HepG2 (cell line): Measurements from ENCODE around the gene MEGF6. TPM values are rescaled to one million over a fixed set of nuclear protein-coding genes. Genes with fewer than 3 reads are reported as not detected.

Experiments
- ATAC-seq: fragments of 200-7000 bp; cut with Tn5 transposase; 3 replicates; pipeline ENCODE4 v1.9.1; 2020; ENCODE audit warnings: mild to moderate bottlenecking, moderate library complexity
- BruUV-seq: library from RNA; stranded (reverse); fragments of 400-500 nt; replicated peaks from 2 replicates; lab custom pipeline; 2021; lab: Mats Ljungman, UMichigan
- CTCF ChIA-PET: fragments of 300-600 bp; formaldehyde crosslinking; extraction: SDS; loops from one replicate; lab custom pipeline; 2021; ENCODE audit warnings: low total read pairs, inconsistent platforms, low intra/inter-chr PET ratio; lab: Yijun Ruan, JAX
- POLR2A ChIA-PET: fragments of 350-600 bp; sonication (Branson Sonifier 250); formaldehyde crosslinking; loops from one replicate; lab custom pipeline; 2020; ENCODE audit warnings: antibody characterized with exemption, inconsistent platforms; lab: Yijun Ruan, JAX
- DNase-seq: peaks from one replicate; pipeline ENCODE4 v3.0.0-alpha.2; 2015; ENCODE audit warnings: low spot score
- FAIRE-seq: peaks from 3 replicates; lab custom pipeline; 2011; peaks lifted over from hg19 to GRCh38; lab: Jason Lieb, UNC
- H2AFZ ChIP-seq: one replicate; pipeline ENCODE4 v1.6.1; 2011; ENCODE audit warnings: low read length, inconsistent platforms
- H3K27ac ChIP-seq: fragments of 300-600 bp; 3 replicates; pipeline ENCODE4 v1.8.0; 2011; ENCODE audit warnings: mixed run types, mild to moderate bottlenecking, mixed read lengths, low read length, inconsistent platforms; ENCODE audit not compliant: insufficient read depth; ENCODE audit errors: extremely low read length
- H3K27me3 ChIP-seq, 2 experiments: fragments of 200-600 bp in 1 of 2; 2 replicates in 1 of 2; 3 replicates in 1 of 2; pipeline versions ENCODE4 v1.6.0 to v1.8.0; 2011; ENCODE audit warnings: low read length in 2 of 2, mild to moderate bottlenecking in 2 of 2, moderate library complexity in 2 of 2, inconsistent platforms in 1 of 2; ENCODE audit not compliant: insufficient read depth in 2 of 2, control insufficient read depth in 1 of 2
- H3K36me3 ChIP-seq, 2 experiments: fragments of 200-600 bp in 1 of 2; replicated peaks in 1 of 2; 2 replicates in 1 of 2; 3 replicates in 1 of 2; pipeline versions ENCODE4 v1.5.1 to v1.8.0; 2011; ENCODE audit warnings: low read length in 2 of 2, inconsistent platforms in 1 of 2; ENCODE audit not compliant: insufficient read depth in 2 of 2, control insufficient read depth in 1 of 2
- H3K4me1 ChIP-seq: 2 replicates; pipeline ENCODE4 v1.5.1; 2012; ENCODE audit warnings: low read length, inconsistent platforms; ENCODE audit not compliant: insufficient read depth
- H3K4me2 ChIP-seq: 2 replicates; pipeline ENCODE4 v1.6.0; 2011; ENCODE audit warnings: low read depth, low read length, inconsistent platforms
- H3K4me3 ChIP-seq, 3 experiments: fragments of 200-600 bp in 1 of 3; sonication (generic), shearing (Covaris generic) in 1 of 3; replicated peaks in 1 of 3; 2 replicates each; pipeline ENCODE4 v1.5.1; 2011 to 2016; ENCODE audit warnings: low read length in 3 of 3, inconsistent platforms in 2 of 3, low read depth in 2 of 3, mild to moderate bottlenecking in 2 of 3, control low read depth in 1 of 3, mixed read lengths in 1 of 3; ENCODE audit not compliant: insufficient read depth in 1 of 3
- H3K79me2 ChIP-seq: one replicate; pipeline ENCODE4 v1.6.1; 2011; ENCODE audit warnings: low read length, inconsistent platforms; ENCODE audit not compliant: insufficient read depth
- H3K9ac ChIP-seq: 2 replicates; pipeline ENCODE4 v1.6.0; 2011; ENCODE audit warnings: mild to moderate bottlenecking, low read depth, low read length, inconsistent platforms; ENCODE audit not compliant: insufficient read depth
- H3K9me3 ChIP-seq: 2 replicates; pipeline ENCODE4 v1.5.1; 2012; ENCODE audit warnings: mild to moderate bottlenecking, low read length
- H4K20me1 ChIP-seq: 2 replicates; pipeline ENCODE4 v1.6.0; 2011; ENCODE audit warnings: inconsistent platforms, mild to moderate bottlenecking, low read length, moderate library complexity; ENCODE audit not compliant: insufficient read depth
- CENPT ChIP-seq: sonication (generic); formaldehyde crosslinking; IDR thresholded peaks from 2 replicates; pipeline ENCODE4 v1.8.0; 2022; ENCODE audit warnings: low read depth, mild to moderate bottlenecking, moderate library complexity, missing genetic modification reagents
- HDAC2 ChIP-seq: sonication (generic); formaldehyde crosslinking; IDR thresholded peaks from 2 replicates; pipeline ENCODE4 v1.4.0; 2020; ENCODE audit warnings: missing genetic modification reagents
- HNRNPL ChIP-seq: fragments of 200-400 bp; formaldehyde crosslinking; IDR thresholded peaks from 2 replicates; pipeline ENCODE4 v1.6.1; 2017; ENCODE audit warnings: mild to moderate bottlenecking, low read depth, low read length
- HOXA9 ChIP-seq: sonication (generic); formaldehyde crosslinking; IDR thresholded peaks from 2 replicates; pipeline ENCODE4 v1.8.1; 2022; ENCODE audit warnings: missing genetic modification reagents, mild to moderate bottlenecking, moderate library complexity, borderline replicate concordance
- RBFOX2 ChIP-seq: fragments of 200-400 bp; formaldehyde crosslinking; IDR thresholded peaks from 2 replicates; pipeline ENCODE4 v1.6.1; 2017; ENCODE audit warnings: low read depth, mild to moderate bottlenecking, low read length
- SIN3B ChIP-seq: fragments of 150-350 bp; IDR thresholded peaks from 2 replicates; pipeline ENCODE4 v1.6.1; 2014; ENCODE audit warnings: low read length
- SP2 ChIP-seq: sonication (generic); formaldehyde crosslinking; IDR thresholded peaks from 2 replicates; pipeline ENCODE4 v1.5.1; 2020; ENCODE audit warnings: mild to moderate bottlenecking, missing genetic modification reagents
- ZBTB39 ChIP-seq: sonication (generic); formaldehyde crosslinking; IDR thresholded peaks from 2 replicates; pipeline ENCODE4 v1.5.0; 2020; ENCODE audit warnings: missing genetic modification reagents
- ZFP41 ChIP-seq: sonication (generic); formaldehyde crosslinking; IDR thresholded peaks from 2 replicates; pipeline ENCODE4 v1.4.0; 2020; ENCODE audit warnings: mild to moderate bottlenecking, missing genetic modification reagents, borderline replicate concordance
- ZIK1 ChIP-seq: sonication (generic); formaldehyde crosslinking; IDR thresholded peaks from 2 replicates; pipeline ENCODE4 v1.5.0; 2020; ENCODE audit warnings: mild to moderate bottlenecking, low read depth, missing genetic modification reagents, borderline replicate concordance
- ZNF776 ChIP-seq: sonication (generic); formaldehyde crosslinking; IDR thresholded peaks from 2 replicates; pipeline ENCODE4 v1.4.0; 2020; ENCODE audit warnings: mild to moderate bottlenecking, missing genetic modification reagents
- ZSCAN21 ChIP-seq: sonication (generic); formaldehyde crosslinking; IDR thresholded peaks from 2 replicates; pipeline ENCODE4 v1.8.0; 2022; ENCODE audit warnings: mild to moderate bottlenecking, missing genetic modification reagents, moderate library complexity, borderline replicate concordance
- WGBS: methylation state at CpG from one replicate; pipeline ENCODE4 v1.1.6; 2017; ENCODE audit warnings: low lambda C conversion rate; 5-methylcytosine and 5-hydroxymethylcytosine counted together
- in situ Hi-C: cut with HindIII; loops from 2 replicates; pipeline ENCODE4 v1.10.0; 2017; ENCODE audit warnings: low pct_unique_long_range_greater_than_20kb; ENCODE audit not compliant: extremely low pct_ligation_motif_present
- intact Hi-C: fragments of 100-400 bp; cut with micrococcal nuclease; formaldehyde crosslinking; loops from one replicate; pipeline ENCODE4 v1.10.0; 2022; ENCODE audit not compliant: unreplicated experiment
- polyA plus RNA-seq, 8 experiments: library from polyadenylated mRNA; depleted of rRNA in 3 of 8; stranded (reverse) in 7 of 8; unstranded in 1 of 8; fragments of >200 nt; fragmentation: Illumina TruSeq in 4 of 8; extraction: Trizol in 4 of 8; gene quantifications; 2 replicates each; pipeline versions ENCODE4 v1.2.1 to v1.2.3, GENCODE V29; 2011 to 2016; ENCODE audit warnings: low read depth in 4 of 8, missing spikeins in 1 of 8, mixed read lengths in 1 of 8; ENCODE audit not compliant: insufficient read depth in 1 of 8
- total RNA-seq, 5 experiments: library from RNA; depleted of rRNA; stranded (reverse); fragments of >200 nt; fragmentation: Illumina TruSeq; extraction: Trizol; gene quantifications; 2 replicates each; pipeline ENCODE4 v1.2.3, GENCODE V29; 2016; ENCODE audit warnings: low read depth in 1 of 5
- TF ChIP-seq, protein P1 (sequence below): sonication (generic); formaldehyde crosslinking; IDR thresholded peaks from 2 replicates; pipeline ENCODE4 v1.4.0; 2020; ENCODE audit warnings: mild to moderate bottlenecking, missing genetic modification reagents

MEGF6 gene
- total and polyA plus RNA-seq, 2 of the 13 experiments (the other 11 are each of a cell fraction or from before 2014, with no cell fraction given), result 1.9 TPM

DNA sequence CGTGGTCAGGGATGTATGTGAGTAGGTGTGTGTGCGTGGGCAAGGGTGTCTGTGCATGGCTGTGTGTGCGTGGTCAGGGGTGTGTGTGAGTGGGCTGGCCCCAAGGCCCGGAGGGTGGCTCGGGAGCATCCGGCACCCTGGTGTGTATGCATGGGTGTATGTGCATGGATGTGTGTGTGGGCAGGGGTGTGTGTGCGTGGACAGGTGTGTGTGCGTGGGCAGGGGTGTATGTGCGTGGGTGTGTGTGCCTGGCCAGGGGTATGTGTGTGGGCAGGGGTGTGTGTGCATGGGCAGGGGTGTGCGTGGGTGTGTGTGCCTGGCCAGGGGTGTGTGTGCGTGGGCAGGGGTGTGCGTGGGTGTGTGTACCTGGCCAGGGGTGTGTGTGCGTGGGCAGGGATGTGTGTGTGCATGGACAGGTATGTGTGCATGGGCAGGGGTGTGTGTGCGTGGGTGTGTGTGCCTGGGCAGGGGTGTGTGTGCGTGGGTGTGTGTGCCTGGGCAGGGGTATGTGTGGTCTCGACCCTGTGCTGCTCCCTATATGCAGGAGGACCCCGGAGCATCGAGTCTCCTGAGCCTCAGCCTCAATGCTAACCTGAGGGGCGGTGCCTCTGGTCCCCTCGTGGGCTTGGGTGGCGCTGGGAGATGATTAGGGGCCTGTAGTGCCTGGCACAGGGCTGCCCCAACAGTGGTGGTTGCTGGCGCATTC lies 140.5 kb downstream of the MEGF6 start:
- no TSS peak for BruUV-seq
- H3K9ac ChIP-seq, result peak overlapping the region; percentile 43
- 97% methylated on average over 15 of the region's 22 CpGs for WGBS
- no peaks in the 10 kb centered on the region for H3K27me3 ChIP-seq
- peaks cover 9 to 14% of the 10 kb centered on the region in 2 experiments; a peak in 3 of 5 replicates for H3K36me3 ChIP-seq
- DNase-seq, result no peak
- no peak overlapping the region for H2AFZ ChIP-seq
- intact Hi-C loops, result loop anchor here (1.0 kb wide), 1 partner anchor 18 kb away; no protein-coding TSS in a partner anchor
- in situ Hi-C loops, result no loop called here
- no peaks in the 10 kb centered on the region for H3K79me2 ChIP-seq
- H3K27ac ChIP-seq, result peak overlapping the region; percentile 96
- ATAC-seq, result no peak
- ChIA-PET POLR2A (interaction anchor here (0.6 to 3.2 kb wide), 10 partner anchors 10 to 1058 kb away, joined by 3 to 282 read pairs (median 3); partner anchors contain the start of genes ARHGEF16, PEX10 and WRAP73), CTCF (interaction anchor here (1.4 to 3.4 kb wide), 2 partner anchors 14 to 18 kb away, joined by 3 to 57 read pairs; partner anchors contain the start of gene ARHGEF16)
- H3K4me3 ChIP-seq, result peak overlapping the region in 2 of 3 experiments; percentile 9 to 21; a peak in 4 of 6 replicates
- peaks cover 26% of the 10 kb centered on the region for H3K4me1 ChIP-seq
- H4K20me1 ChIP-seq, result no peaks in the 10 kb centered on the region
- no peak for FAIRE-seq
- H3K9me3 ChIP-seq, result no peaks in the 10 kb centered on the region
- peak overlapping the region; percentile 73 for H3K4me2 ChIP-seq
- TF ChIP-seq ZIK1 (CRISPR knock-in tag), result 0 out of 2 replicates have a peak, but pooled peaks have one; percentile 18
- TF ChIP-seq SIN3B, result no peak
- peak; percentile 48; the same call in 1 of the 2 replicates for TF ChIP-seq ZSCAN21 (CRISPR knock-in tag)
- TF ChIP-seq, protein P1, sequence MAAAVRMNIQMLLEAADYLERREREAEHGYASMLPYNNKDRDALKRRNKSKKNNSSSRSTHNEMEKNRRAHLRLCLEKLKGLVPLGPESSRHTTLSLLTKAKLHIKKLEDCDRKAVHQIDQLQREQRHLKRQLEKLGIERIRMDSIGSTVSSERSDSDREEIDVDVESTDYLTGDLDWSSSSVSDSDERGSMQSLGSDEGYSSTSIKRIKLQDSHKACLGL (CRISPR knock-in tag), result 0 out of 2 replicates have a peak, but pooled peaks have one; percentile 54
- no peak for TF ChIP-seq HDAC2 (CRISPR knock-in tag)
- TF ChIP-seq CENPT (CRISPR knock-in tag), result 0 out of 2 replicates have a peak, but pooled peaks have one; percentile 23
- TF ChIP-seq ZFP41 (CRISPR knock-in tag), result no peak
- peak; percentile 59 for TF ChIP-seq HNRNPL
- TF ChIP-seq HOXA9 (CRISPR knock-in tag), result no peak
- TF ChIP-seq RBFOX2, result peak; percentile 59
- 0 out of 2 replicates have a peak, but pooled peaks have one; percentile 31 for TF ChIP-seq SP2 (CRISPR knock-in tag)
- TF ChIP-seq ZBTB39 (CRISPR knock-in tag), result 0 out of 2 replicates have a peak, but pooled peaks have one; percentile 7
- 0 out of 2 replicates have a peak, but pooled peaks have one; percentile 59 for TF ChIP-seq ZNF776
